HCT116 (cell line): Measurements from ENCODE around the gene MAP3K12. TPM values are rescaled to one million over a fixed set of nuclear protein-coding genes. Genes with fewer than 3 reads are reported as not detected.
A peak's percentile ranks its signal among the peaks of the same experiment; 100 is the strongest.

Source experiments
- ATAC-seq: fragments of 200-7000 bp; cut with Tn5 transposase; 2 replicates; pipeline ENCODE4 v1.9.1; 2020; ENCODE audit warnings: mild to moderate bottlenecking, moderate library complexity
- BruUV-seq: library from RNA; stranded (reverse); fragments of 400-500 nt; replicated peaks from 2 replicates; lab custom pipeline; 2021; lab: Mats Ljungman, UMichigan
- CTCF ChIA-PET: fragments of 300-600 bp; sonication (Branson Sonifier 250); formaldehyde crosslinking; loops from one replicate; lab custom pipeline; 2021; ENCODE audit warnings: antibody characterized with exemption; lab: Charles Lee
- POLR2A ChIA-PET: fragments of 300-600, 350-600 bp; sonication (Branson Sonifier 250); formaldehyde crosslinking; loops from one replicate; lab custom pipeline; 2021; ENCODE audit warnings: antibody characterized with exemption; lab: Charles Lee
- RAD21 ChIA-PET, 2 experiments: fragments of 300-600 bp; sonication (Branson Sonifier 250); formaldehyde crosslinking; loops; one replicate each; lab custom pipeline; 2023; ENCODE audit warnings: low total read pairs in 2 of 2; ENCODE audit not compliant: uncharacterized antibody in 2 of 2, unreplicated experiment in 2 of 2, low non-redundant PET in 1 of 2; lab: Charles Lee
- DNase-seq: peaks from one replicate; pipeline ENCODE4 v3.0.0-alpha.2; 2010; ENCODE audit warnings: low read depth, low spot score
- H2AFZ ChIP-seq: fragments of 200-600 bp; shearing (Covaris generic), sonication (generic); 2 replicates; pipeline ENCODE4 v1.6.1; 2017; ENCODE audit warnings: low read depth, mixed run types, mixed read lengths, antibody characterized with exemption, low read length; ENCODE audit not compliant: poor library complexity, severe bottlenecking
- H3K27ac ChIP-seq: 2 replicates; pipeline ENCODE4 v1.5.1; 2012; ENCODE audit warnings: low read depth, low read length
- H3K27me3 ChIP-seq: fragments of 200-600 bp; sonication (generic); 2 replicates; pipeline ENCODE4 v1.6.1; 2016; ENCODE audit warnings: mixed run types, low read length, mixed read lengths; ENCODE audit not compliant: insufficient read depth
- H3K36me3 ChIP-seq, 2 experiments: fragments of 200-500 bp in 1 of 2; fragments of 200-600 bp in 1 of 2; sonication (Bioruptor generic) in 1 of 2; sonication (generic) in 1 of 2; 2 replicates each; pipeline versions ENCODE4 v1.5.1 to v1.6.1; 2014 to 2016; ENCODE audit warnings: low read length in 2 of 2, inconsistent platforms in 1 of 2, mixed read lengths in 1 of 2, mixed run types in 1 of 2; ENCODE audit not compliant: insufficient read depth in 2 of 2, control insufficient read depth in 1 of 2
- H3K4me1 ChIP-seq, 2 experiments: fragments of 200-600 bp in 1 of 2; sonication (generic) in 1 of 2; 2 replicates each; pipeline versions ENCODE4 v1.5.1 to v1.6.1; 2012 to 2017; ENCODE audit warnings: low read length in 2 of 2, inconsistent platforms in 1 of 2, mild to moderate bottlenecking in 1 of 2, mixed read lengths in 1 of 2, mixed run types in 1 of 2, moderate library complexity in 1 of 2; ENCODE audit not compliant: insufficient read depth in 2 of 2, control insufficient read depth in 1 of 2
- H3K4me2 ChIP-seq: fragments of 200-600 bp; sonication (generic); 2 replicates; pipeline ENCODE4 v1.6.1; 2017; ENCODE audit warnings: mixed run types, low read length, mixed read lengths
- H3K4me3 ChIP-seq, 2 experiments: fragments of 200-600 bp in 1 of 2; sonication (generic) in 1 of 2; replicated peaks in 1 of 2; 2 replicates each; pipeline ENCODE4 v1.5.1; 2011 to 2016; ENCODE audit warnings: low read length in 2 of 2, control low read depth in 1 of 2, low read depth in 1 of 2, mild to moderate bottlenecking in 1 of 2, mixed read lengths in 1 of 2, mixed run types in 1 of 2
- H3K79me2 ChIP-seq: fragments of 200-600 bp; sonication (generic); 2 replicates; pipeline ENCODE4 v1.6.1; 2017; ENCODE audit warnings: mild to moderate bottlenecking, mixed run types, low read length, moderate library complexity, mixed read lengths; ENCODE audit not compliant: insufficient read depth
- H3K9ac ChIP-seq: fragments of 200-600 bp; sonication (generic); 2 replicates; pipeline ENCODE4 v1.6.1; 2016; ENCODE audit warnings: low read length, mixed read lengths
- H3K9me2 ChIP-seq: fragments of 200-600 bp; sonication (generic), shearing (Covaris generic); 2 replicates; pipeline ENCODE4 v1.6.1; 2017; ENCODE audit warnings: mixed run types, mild to moderate bottlenecking, moderate library complexity; ENCODE audit not compliant: insufficient read depth
- H3K9me3 ChIP-seq, 2 experiments: fragments of 200-500 bp in 1 of 2; fragments of 200-600 bp in 1 of 2; sonication (Bioruptor generic) in 1 of 2; sonication (generic) in 1 of 2; 2 replicates each; pipeline ENCODE4 v1.6.1; 2014 to 2017; ENCODE audit warnings: low read length in 2 of 2, mixed read lengths in 2 of 2, inconsistent platforms in 1 of 2, low read depth in 1 of 2, mild to moderate bottlenecking in 1 of 2, mixed run types in 1 of 2, moderate library complexity in 1 of 2; ENCODE audit not compliant: control insufficient read depth in 1 of 2, insufficient read depth in 1 of 2
- H4K20me1 ChIP-seq: fragments of 200-600 bp; sonication (generic), shearing (Covaris generic); 2 replicates; pipeline ENCODE4 v1.6.1; 2017; ENCODE audit warnings: mixed run types, mild to moderate bottlenecking, moderate library complexity; ENCODE audit not compliant: insufficient read depth
- POLR2AphosphoS5 ChIP-seq: IDR thresholded peaks from 2 replicates; pipeline ENCODE4 v1.6.1; 2011; ENCODE audit warnings: mild to moderate bottlenecking, low read depth, low read length, moderate library complexity
- REST ChIP-seq: IDR thresholded peaks from 2 replicates; pipeline ENCODE4 v1.6.1; 2012; ENCODE audit warnings: low read depth
- intact Hi-C: fragments of 100-400 bp; cut with micrococcal nuclease; formaldehyde crosslinking; loops from 2 replicates; pipeline ENCODE4 v1.10.0; 2022
- total RNA-seq: library from RNA; stranded (reverse); gene quantifications from one replicate; pipeline ENCODE4 v1.2.1, GENCODE V29; 2021; ENCODE audit not compliant: unreplicated experiment

MAP3K12 gene
- total RNA-seq, 1 experiment from 2014 or later = 16.3 TPM

- TF ChIP-seq POLR2AphosphoS5 (0 out of 2 replicates have a peak, but pooled peaks have one; percentile 12), REST (no peak)
Measured at GRCh38 chr12:53489242-53489864, 9.9 kb downstream of the MAP3K12 start.

More at GRCh38 chr12:53489242-53489864, 9.9 kb downstream of the MAP3K12 start:
- Histone ChIP-seq H3K4me3 (no peak overlapping the region), H3K79me2 (no peaks in the 10 kb centered on the region), H3K27me3 (no peaks in the 10 kb centered on the region), H3K9me3 (no peaks in the 10 kb centered on the region), H3K27ac (no peak overlapping the region), H3K9me2 (no peaks in the 10 kb centered on the region), H3K9ac (no peak overlapping the region), H3K36me3 (peaks cover 9 to 14% of the 10 kb centered on the region in 2 experiments; a peak in 3 of 4 replicates), H3K4me2 (no peak overlapping the region), H2AFZ (no peak overlapping the region), H4K20me1 (no peaks in the 10 kb centered on the region; the same call in 1 of the 2 replicates), H3K4me1 (peaks cover 10 to 19% of the 10 kb centered on the region in 2 experiments; a peak in 3 of 4 replicates)
- ChIA-PET CTCF (interaction anchor here (1.3 kb wide), 1 partner anchor 15 kb away, joined by 3 read pairs; no protein-coding TSS in a partner anchor), POLR2A (no interaction called here), RAD21 (no interaction called here)
- DNase-seq = no peak
- intact Hi-C loops = no loop called here
- no TSS peak for BruUV-seq
- no peak for ATAC-seq
